H1 (cell line): Measurements from ENCODE around the gene WNK4. TPM values are rescaled to one million over a fixed set of nuclear protein-coding genes. Genes with fewer than 3 reads are reported as not detected.

ENCODE experiments used
- CTCF ChIA-PET: fragments of 300-600 bp; sonication (Branson Sonifier 250); formaldehyde crosslinking; loops from one replicate; lab custom pipeline; 2021; ENCODE audit not compliant: partially characterized antibody; lab: Charles Lee
- POLR2A ChIA-PET: fragments of 300-600 bp; sonication (Branson Sonifier 250); formaldehyde crosslinking; loops from one replicate; lab custom pipeline; 2021; ENCODE audit warnings: inconsistent platforms; ENCODE audit not compliant: partially characterized antibody; lab: Charles Lee
- DNase-seq, 2 experiments: peaks; one replicate each; pipeline versions ENCODE4 v3.0.0 to v3.0.0-alpha.2; 2010 to 2022; ENCODE audit warnings: low spot score in 2 of 2, low read depth in 1 of 2, mixed read lengths in 1 of 2
- FAIRE-seq: peaks from 2 replicates; lab custom pipeline; 2011; peaks lifted over from hg19 to GRCh38; lab: Jason Lieb, UNC
- H2AFZ ChIP-seq: 2 replicates; pipeline ENCODE4 v1.8.1; 2012; ENCODE audit warnings: low read length, inconsistent platforms
- H2AK5ac ChIP-seq: 2 replicates; pipeline ENCODE4 v1.6.1; 2013; ENCODE audit warnings: low read depth, low read length
- H2BK120ac ChIP-seq: replicated peaks from 2 replicates; pipeline ENCODE3; 2013; ENCODE audit warnings: low read depth, low read length, inconsistent platforms
- H2BK12ac ChIP-seq: 2 replicates; pipeline ENCODE4 v1.6.1; 2013; ENCODE audit warnings: low read depth, low read length
- H2BK15ac ChIP-seq: 2 replicates; pipeline ENCODE4 v1.6.1; 2013; ENCODE audit warnings: low read length
- H2BK20ac ChIP-seq: 2 replicates; pipeline ENCODE4 v1.6.1; 2013; ENCODE audit warnings: low read length
- H2BK5ac ChIP-seq: 2 replicates; pipeline ENCODE4 v1.6.1; 2013; ENCODE audit warnings: low read depth, low read length
- H3K14ac ChIP-seq: 2 replicates; pipeline ENCODE4 v1.6.1; 2013; ENCODE audit warnings: inconsistent platforms; ENCODE audit not compliant: insufficient read length
- H3K18ac ChIP-seq: 2 replicates; pipeline ENCODE4 v1.6.1; 2013; ENCODE audit warnings: low read length; ENCODE audit errors: extremely low read depth
- H3K23ac ChIP-seq: 2 replicates; pipeline ENCODE4 v1.6.1; 2013; ENCODE audit warnings: inconsistent platforms; ENCODE audit not compliant: insufficient read length
- H3K23me2 ChIP-seq: 2 replicates; pipeline ENCODE4 v1.6.1; 2013; ENCODE audit warnings: low read depth, low read length
- H3K27ac ChIP-seq: 2 replicates; pipeline ENCODE4 v1.6.1; 2011; ENCODE audit warnings: low read depth, low read length, inconsistent platforms
- H3K27me3 ChIP-seq, 4 experiments: replicated peaks in 1 of 4; 1 replicate in 1 of 4; 2 replicates in 3 of 4; pipeline versions ENCODE4 v1.6.1 to v1.8.1; 2011 to 2013; ENCODE audit warnings: low read length in 3 of 4, mild to moderate bottlenecking in 3 of 4, inconsistent platforms in 2 of 4, mixed read lengths in 2 of 4, moderate library complexity in 1 of 4; ENCODE audit not compliant: control insufficient read depth in 3 of 4, insufficient read depth in 3 of 4; ENCODE audit errors: extremely low read depth in 1 of 4
- H3K36me3 ChIP-seq, 4 experiments: 2 replicates each; pipeline versions ENCODE4 v1.6.1 to v1.8.1; 2011 to 2013; ENCODE audit warnings: mild to moderate bottlenecking in 4 of 4, low read length in 3 of 4, moderate library complexity in 2 of 4, control low read depth in 1 of 4, inconsistent platforms in 1 of 4; ENCODE audit not compliant: insufficient read depth in 4 of 4, control insufficient read depth in 2 of 4
- H3K4ac ChIP-seq: replicated peaks from 2 replicates; pipeline ENCODE3; 2013; ENCODE audit warnings: low read length, low read depth, mixed read lengths, inconsistent platforms; ENCODE audit not compliant: insufficient read length
- H3K4me1 ChIP-seq, 4 experiments: replicated peaks in 1 of 4; 1 replicate in 1 of 4; 2 replicates in 3 of 4; pipeline versions ENCODE4 v1.6.1 to v1.8.1; 2011 to 2013; ENCODE audit warnings: low read length in 3 of 4, inconsistent platforms in 2 of 4, mixed read lengths in 1 of 4; ENCODE audit not compliant: insufficient read depth in 4 of 4, control insufficient read depth in 3 of 4
- H3K4me2 ChIP-seq, 2 experiments: 2 replicates each; pipeline versions ENCODE4 v1.6.1 to v1.8.1; 2011 to 2013; ENCODE audit warnings: low read depth in 2 of 2, low read length in 2 of 2, control low read depth in 1 of 2, inconsistent platforms in 1 of 2, mild to moderate bottlenecking in 1 of 2; ENCODE audit not compliant: insufficient read depth in 1 of 2
- H3K4me3 ChIP-seq, 4 experiments: fragments of 200-600, 300-600 bp in 1 of 4; sonication (generic), shearing (Covaris generic), sonication (Bioruptor Twin) in 1 of 4; 2 replicates each; pipeline versions ENCODE4 v1.5.1 to v1.8.1; 2011 to 2016; ENCODE audit warnings: low read length in 4 of 4, low read depth in 3 of 4, control low read depth in 2 of 4, inconsistent platforms in 2 of 4, mild to moderate bottlenecking in 2 of 4, mixed read lengths in 1 of 4, moderate library complexity in 1 of 4; ENCODE audit not compliant: insufficient read depth in 2 of 4; ENCODE audit errors: extremely low read depth in 1 of 4
- H3K56ac ChIP-seq: replicated peaks from 2 replicates; pipeline ENCODE3; 2013; ENCODE audit warnings: low read depth, mild to moderate bottlenecking, mixed read lengths, low read length, inconsistent platforms; ENCODE audit not compliant: insufficient read length
- H3K79me1 ChIP-seq: 2 replicates; pipeline ENCODE4 v1.6.1; 2013; ENCODE audit warnings: low read depth, low read length, control low read depth
- H3K79me2 ChIP-seq, 2 experiments: 2 replicates each; pipeline versions ENCODE4 v1.6.1 to v1.8.1; 2012 to 2013; ENCODE audit warnings: low read length in 2 of 2, mild to moderate bottlenecking in 2 of 2, inconsistent platforms in 1 of 2; ENCODE audit not compliant: insufficient read depth in 2 of 2, control insufficient read depth in 1 of 2
- H3K9ac ChIP-seq, 4 experiments: replicated peaks in 1 of 4; 1 replicate in 1 of 4; 2 replicates in 3 of 4; pipeline versions ENCODE4 v1.6.1 to v1.8.1; 2011 to 2013; ENCODE audit warnings: low read depth in 3 of 4, low read length in 3 of 4, control low read depth in 2 of 4, mild to moderate bottlenecking in 2 of 4, moderate library complexity in 2 of 4, inconsistent platforms in 1 of 4; ENCODE audit errors: extremely low read depth in 1 of 4
- H3K9me3 ChIP-seq, 2 experiments: 2 replicates each; pipeline versions ENCODE4 v1.6.1 to v1.8.1; 2012 to 2013; ENCODE audit warnings: mild to moderate bottlenecking in 2 of 2, moderate library complexity in 2 of 2, control low read depth in 1 of 2, inconsistent platforms in 1 of 2, low read depth in 1 of 2, low read length in 1 of 2, mixed read lengths in 1 of 2; ENCODE audit not compliant: insufficient read depth in 2 of 2
- H4K20me1 ChIP-seq, 2 experiments: replicated peaks in 1 of 2; 2 replicates each; pipeline versions ENCODE3 to v1.8.1; 2011 to 2013; ENCODE audit warnings: inconsistent platforms in 2 of 2, low read length in 2 of 2, mild to moderate bottlenecking in 1 of 2; ENCODE audit not compliant: insufficient read depth in 2 of 2, control insufficient read depth in 1 of 2
- H4K5ac ChIP-seq: 2 replicates; pipeline ENCODE4 v1.6.1; 2013; ENCODE audit warnings: low read length, low read depth, mixed read lengths, inconsistent platforms; ENCODE audit not compliant: insufficient read length
- H4K8ac ChIP-seq: 2 replicates; pipeline ENCODE4 v1.8.0; 2013; ENCODE audit warnings: mild to moderate bottlenecking, moderate library complexity, low read length, inconsistent platforms; ENCODE audit not compliant: insufficient read depth; ENCODE audit errors: extremely low read depth
- H4K91ac ChIP-seq: replicated peaks from 2 replicates; pipeline ENCODE3; 2013; ENCODE audit warnings: low read length, mixed read lengths, inconsistent platforms; ENCODE audit not compliant: insufficient read length
- ASH2L ChIP-seq: fragments of 200-600, 300-600 bp; sonication (generic); IDR thresholded peaks from one replicate; pipeline ENCODE4 v1.7.1; 2017; ENCODE audit warnings: low read length
- ATF2 ChIP-seq: IDR thresholded peaks from 2 replicates; pipeline ENCODE4 v1.6.1; 2012; ENCODE audit warnings: low read length, inconsistent platforms
- BRCA1 ChIP-seq: IDR thresholded peaks from 2 replicates; pipeline ENCODE4 v1.6.1; 2012; ENCODE audit warnings: low read depth, low read length, improper control_type of control experiment
- CBX8 ChIP-seq: fragments of 300-800, 300-1000 bp; sonication (generic); IDR thresholded peaks from 2 replicates; pipeline ENCODE4 v1.7.1; 2016; ENCODE audit warnings: low read depth, low read length, borderline replicate concordance
- EGR1 ChIP-seq: IDR thresholded peaks from 2 replicates; pipeline ENCODE4 v1.6.1; 2011; ENCODE audit warnings: low read depth, low read length, borderline replicate concordance
- FOSL1 ChIP-seq: IDR thresholded peaks from 2 replicates; pipeline ENCODE4 v1.6.1; 2011; ENCODE audit warnings: mild to moderate bottlenecking, low read depth, low read length, moderate library complexity; ENCODE audit not compliant: insufficient read depth
- KDM1A ChIP-seq: fragments of 200-600, 300-600 bp; sonication (generic); IDR thresholded peaks from 2 replicates; pipeline ENCODE4 v1.7.1; 2016; ENCODE audit warnings: mild to moderate bottlenecking, low read length, borderline replicate concordance
- KDM5A ChIP-seq: fragments of 200-600 bp; IDR thresholded peaks from 2 replicates; pipeline ENCODE4 v1.7.1; 2012; ENCODE audit warnings: mild to moderate bottlenecking, low read length, inconsistent platforms, mixed read lengths
- NANOG ChIP-seq: IDR thresholded peaks from 2 replicates; pipeline ENCODE4 v1.6.1; 2011; ENCODE audit warnings: low read length, low read depth, mild to moderate bottlenecking, inconsistent platforms; ENCODE audit not compliant: insufficient read depth, poor library complexity, severe bottlenecking
- POU5F1 ChIP-seq: IDR thresholded peaks from 2 replicates; pipeline ENCODE4 v1.6.1; 2011; ENCODE audit warnings: low read depth, mild to moderate bottlenecking, low read length, moderate library complexity
- RAD21 ChIP-seq, 2 experiments: IDR thresholded peaks in 1 of 2; conservative IDR thresholded peaks in 1 of 2; 2 replicates each; pipeline ENCODE4 v1.6.1; 2011; ENCODE audit warnings: low read depth in 2 of 2, low read length in 2 of 2, improper control_type of control experiment in 1 of 2, inconsistent platforms in 1 of 2, mild to moderate bottlenecking in 1 of 2, moderate library complexity in 1 of 2
- YY1 ChIP-seq: IDR thresholded peaks from 2 replicates; pipeline ENCODE4 v1.6.1; 2011; ENCODE audit warnings: low read depth, mild to moderate bottlenecking, low read length
- WGBS, 2 experiments: shearing (Covaris generic) in 1 of 2; methylation state at CpG; one replicate each; pipeline versions ENCODE4 v1.1.6 to v1.1.7; 2013 to 2015; ENCODE audit warnings: low lambda C conversion rate in 2 of 2, mixed read lengths in 2 of 2, inconsistent platforms in 1 of 2, low coverage in 1 of 2, missing lambda C conversion rate in 1 of 2; ENCODE audit not compliant: insufficient replicate concordance in 2 of 2, insufficient coverage in 1 of 2, insufficient read length in 1 of 2; ENCODE audit errors: extremely low coverage in 1 of 2, missing lambda C conversion rate in 1 of 2; 5-methylcytosine and 5-hydroxymethylcytosine counted together
- polyA plus RNA-seq, 7 experiments: library from polyadenylated mRNA; depleted of rRNA in 3 of 7; stranded (reverse) in 5 of 7; unstranded in 2 of 7; fragments of >200 nt in 5 of 7; fragments of 200-250 nt in 2 of 7; gene quantifications; 1 replicate in 5 of 7; 2 replicates in 1 of 7; 4 replicates in 1 of 7; pipeline versions ENCODE4 v1.2.1 to v1.2.3, GENCODE V29; 2011 to 2013; ENCODE audit warnings: missing spikeins in 2 of 7, mixed read lengths in 2 of 7
- total RNA-seq: library from RNA; stranded (reverse); fragmentation: NEBNext Ultra II Directional; extraction: Animal tissue kit (Norgen Biotek cat#: 25700); gene quantifications from 2 replicates; pipeline ENCODE4 v1.2.1, GENCODE V29; 2021

Gene WNK4
- total and polyA plus RNA-seq, 2 of the 8 experiments (the other 6 are each of a cell fraction or from before 2014, with no cell fraction given), result 0.21 to 1.7 TPM

GRCh38 chr17:42740699-42741098 is 39.7 kb upstream of the WNK4 start:
- no peak overlapping the region for H3K4ac ChIP-seq
- H4K8ac ChIP-seq, result no peak overlapping the region
- H2AK5ac ChIP-seq, result no peak overlapping the region
- peaks cover 0 to 12% of the 10 kb centered on the region in 2 experiments; a peak in 3 of 4 replicates for H3K79me2 ChIP-seq
- ChIA-PET POLR2A (interaction anchor here (1.0 kb wide), 1 partner anchor 162 kb away, joined by 3 read pairs; no protein-coding TSS in a partner anchor), CTCF (interaction anchor here (1.5 kb wide), 1 partner anchor 23 kb away, joined by 4 read pairs; no protein-coding TSS in a partner anchor)
- peaks cover 2% of the 10 kb centered on the region; the same call in 1 of the 2 replicates for H3K23me2 ChIP-seq
- H3K36me3 ChIP-seq, result no peaks in the 10 kb centered on the region
- 86% methylated on average over 1 of the region's 1 CpG; no CpG with 5 or more reads in 1 of the 2 experiments for WGBS, 2 experiments
- H4K20me1 ChIP-seq, result no peaks in the 10 kb centered on the region
- H2BK5ac ChIP-seq, result no peak overlapping the region
- peaks cover 0 to 3% of the 10 kb centered on the region in 2 experiments; a peak in 1 of 4 replicates for H3K9me3 ChIP-seq
- no peaks in the 10 kb centered on the region; the same call in 1 of the 2 replicates for H3K79me1 ChIP-seq
- no peak overlapping the region for H2AFZ ChIP-seq
- no peak overlapping the region for H3K18ac ChIP-seq
- H3K27ac ChIP-seq, result no peak overlapping the region
- no peak overlapping the region for H2BK15ac ChIP-seq
- H4K91ac ChIP-seq, result no peak overlapping the region
- peaks cover 0 to 7% (median 4%) of the 10 kb centered on the region in 4 experiments; a peak in 5 of 7 replicates for H3K4me1 ChIP-seq
- H2BK20ac ChIP-seq, result no peak overlapping the region
- H3K4me2 ChIP-seq, result no peak overlapping the region
- no peak overlapping the region for H3K56ac ChIP-seq
- no peak overlapping the region for H2BK120ac ChIP-seq
- no peak for FAIRE-seq
- H3K4me3 ChIP-seq, result no peak overlapping the region
- no peak overlapping the region for H4K5ac ChIP-seq
- no peak overlapping the region for H2BK12ac ChIP-seq
- no peak overlapping the region for H3K9ac ChIP-seq
- DNase-seq, result no peak
- peaks cover 6 to 8% (median 7%) of the 10 kb centered on the region in 4 experiments for H3K27me3 ChIP-seq
- no peak overlapping the region for H3K14ac ChIP-seq
- H3K23ac ChIP-seq, result no peak overlapping the region
- TF ChIP-seq RAD21 (IDR thresholded peaks at IDR 0.05 in 1 of 2, conservative IDR thresholded peaks at IDR 0.05 in 1 of 2; ENCODE audit: low read depth in 2 of 2, low read length in 2 of 2) (no peak), POU5F1 (no peak), EGR1 (no peak), FOSL1 (no peak), BRCA1 (no peak), YY1 (no peak), NANOG (no peak), ASH2L (no peak), KDM1A (no peak), CBX8 (no peak), KDM5A (no peak), ATF2 (no peak)
